HFF-Myc (cell line): Measurements from ENCODE around the gene MAP3K20.
A peak's percentile ranks its signal among the peaks of the same experiment; 100 is the strongest.
"Not testable (repeated sequence)": the region's sequence is repeated elsewhere in the genome, so short reads cannot be mapped to it uniquely, and the experiment has no call there.

Experiments
- DNase-seq: peaks from one replicate; pipeline ENCODE4 v3.0.0-alpha.2; 2011; ENCODE audit warnings: low read depth; ENCODE audit errors: extremely low read depth
- H3K4me3 ChIP-seq: replicated peaks from 2 replicates; pipeline ENCODE4 v1.5.1; 2011; ENCODE audit warnings: low read depth, mild to moderate bottlenecking, control low read depth, low read length
- CTCF ChIP-seq: IDR thresholded peaks from 2 replicates; pipeline ENCODE4 v1.5.1; 2012; ENCODE audit warnings: mild to moderate bottlenecking, low read depth, low read length, control low read depth; ENCODE audit errors: missing control alignments

The MAP3K20 gene

GRCh38 chr2:173124441-173124840 is 48.8 kb downstream of the MAP3K20 start:
- no peak for TF ChIP-seq CTCF
- peak; percentile 53 for DNase-seq
- H3K4me3 ChIP-seq = no peak overlapping the region

GRCh38 chr2:173126819-173127218 is 51.2 kb downstream of the MAP3K20 start:
- no peak for DNase-seq
- H3K4me3 ChIP-seq = no peak overlapping the region
- TF ChIP-seq CTCF = no peak

DNA sequence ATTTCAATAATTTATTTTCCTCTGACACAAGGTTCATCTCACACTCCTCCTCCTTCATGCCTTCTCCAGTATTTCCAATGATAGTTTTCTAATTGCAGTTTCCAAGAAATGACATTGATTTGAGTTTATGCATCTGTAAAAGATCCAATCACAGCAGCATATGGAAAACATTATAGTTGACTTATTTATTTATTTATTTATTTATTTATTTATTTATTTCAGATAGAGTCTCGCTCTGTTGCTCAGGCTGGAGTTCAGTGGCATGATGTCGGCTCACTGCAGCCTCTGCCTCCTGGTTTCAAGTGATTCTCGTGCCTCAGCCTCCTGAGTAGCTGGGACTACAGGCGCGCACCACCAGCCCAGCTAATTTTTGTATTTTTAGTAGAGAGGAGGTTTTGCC is 52.5 kb downstream of the MAP3K20 start:
- H3K4me3 ChIP-seq, DNase-seq: not testable (repeated sequence)

GRCh38 chr2:173130496-173131465 is 55.1 kb downstream of the MAP3K20 start:
- no peak for DNase-seq
- no peak for TF ChIP-seq CTCF
- no peak overlapping the region for H3K4me3 ChIP-seq

DNA sequence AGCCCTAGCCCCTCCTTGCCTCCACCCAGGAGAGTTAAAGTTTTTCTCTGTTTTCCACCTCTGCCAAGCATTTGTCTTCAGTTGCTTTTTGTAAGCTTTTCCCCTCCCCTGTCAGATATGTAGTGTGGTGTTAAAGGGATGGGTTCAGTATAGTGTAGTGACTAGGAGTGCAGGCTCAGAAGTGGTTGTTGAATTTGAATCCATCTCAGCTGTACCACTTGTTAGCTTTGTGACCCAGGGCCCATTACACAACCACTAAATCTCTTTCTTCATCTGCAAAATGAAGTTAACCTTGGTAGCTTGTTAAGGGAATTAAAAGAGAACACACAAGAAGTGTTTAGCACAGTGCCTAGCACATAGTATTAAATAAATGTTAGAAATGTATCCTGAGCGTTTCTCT is 56.9 kb downstream of the MAP3K20 start:
- no peak overlapping the region for H3K4me3 ChIP-seq
- no peak for TF ChIP-seq CTCF
- no peak for DNase-seq

GRCh38 chr2:173134703-173135102 is 59.1 kb downstream of the MAP3K20 start:
- no peak for DNase-seq
- TF ChIP-seq CTCF = no peak
- H3K4me3 ChIP-seq = no peak overlapping the region

DNA sequence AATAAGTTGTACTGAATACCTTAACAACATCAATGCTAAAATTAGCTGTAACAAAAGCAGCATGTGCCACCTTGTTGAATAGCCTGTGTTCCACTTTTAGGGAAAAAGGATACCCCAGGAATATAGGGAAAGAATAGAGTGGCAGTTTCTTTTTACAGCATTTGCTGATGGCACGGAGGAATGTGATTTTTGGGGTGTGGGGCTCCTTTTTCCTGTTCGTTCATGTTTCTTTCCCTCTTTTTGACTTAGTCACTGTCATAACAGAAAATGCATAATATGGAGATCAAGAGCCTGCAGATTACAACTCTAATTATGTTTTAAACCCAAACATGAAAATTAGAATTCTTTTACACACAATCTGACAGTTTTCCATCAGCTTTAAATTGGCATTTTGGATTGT is 60.4 kb downstream of the MAP3K20 start:
- no peak for TF ChIP-seq CTCF
- DNase-seq = no peak

More for the DNA sequence above, 60.4 kb downstream of the MAP3K20 start:
- H3K4me3 ChIP-seq = no peak overlapping the region
